NAMALWA (cell line): ENCODE measurements around the gene ARHGAP44.

Source experiments
- DNase-seq: peaks from one replicate; pipeline ENCODE4 v3.0.0-alpha.2; 2015; ENCODE audit warnings: low spot score

The ARHGAP44 gene, protein sequence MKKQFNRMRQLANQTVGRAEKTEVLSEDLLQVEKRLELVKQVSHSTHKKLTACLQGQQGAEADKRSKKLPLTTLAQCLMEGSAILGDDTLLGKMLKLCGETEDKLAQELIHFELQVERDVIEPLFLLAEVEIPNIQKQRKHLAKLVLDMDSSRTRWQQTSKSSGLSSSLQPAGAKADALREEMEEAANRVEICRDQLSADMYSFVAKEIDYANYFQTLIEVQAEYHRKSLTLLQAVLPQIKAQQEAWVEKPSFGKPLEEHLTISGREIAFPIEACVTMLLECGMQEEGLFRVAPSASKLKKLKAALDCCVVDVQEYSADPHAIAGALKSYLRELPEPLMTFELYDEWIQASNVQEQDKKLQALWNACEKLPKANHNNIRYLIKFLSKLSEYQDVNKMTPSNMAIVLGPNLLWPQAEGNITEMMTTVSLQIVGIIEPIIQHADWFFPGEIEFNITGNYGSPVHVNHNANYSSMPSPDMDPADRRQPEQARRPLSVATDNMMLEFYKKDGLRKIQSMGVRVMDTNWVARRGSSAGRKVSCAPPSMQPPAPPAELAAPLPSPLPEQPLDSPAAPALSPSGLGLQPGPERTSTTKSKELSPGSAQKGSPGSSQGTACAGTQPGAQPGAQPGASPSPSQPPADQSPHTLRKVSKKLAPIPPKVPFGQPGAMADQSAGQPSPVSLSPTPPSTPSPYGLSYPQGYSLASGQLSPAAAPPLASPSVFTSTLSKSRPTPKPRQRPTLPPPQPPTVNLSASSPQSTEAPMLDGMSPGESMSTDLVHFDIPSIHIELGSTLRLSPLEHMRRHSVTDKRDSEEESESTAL

GRCh38 chr17:12789481-12790248 is at the start of gene ARHGAP44:
TSS of gene ARHGAP44 (plus strand) at chr17:12789498. CDS start at chr17:12789839, 341 bp downstream.
- no peak for DNase-seq

DNA sequence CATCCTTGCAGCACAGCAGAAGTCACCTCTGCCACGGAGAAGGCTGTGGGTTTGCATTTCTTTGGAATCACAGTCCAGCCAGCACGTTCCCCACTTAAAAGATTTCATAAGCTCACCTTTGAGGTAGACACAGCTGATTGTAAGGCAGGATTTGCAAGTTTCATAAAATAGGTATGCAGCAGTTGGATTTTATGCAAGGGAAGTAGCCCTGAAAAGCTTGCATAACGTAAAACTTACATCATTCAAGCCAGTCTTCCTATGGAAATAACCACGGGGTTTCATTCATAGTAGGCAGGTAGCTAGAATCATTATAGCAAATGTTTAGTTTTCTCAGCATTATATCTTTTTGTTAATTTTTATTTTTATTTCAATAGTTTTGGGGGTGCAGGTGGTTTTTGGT is 49.8 kb upstream of the ARHGAP44 start:
- DNase-seq: no peak

- no peak for DNase-seq
Measured at GRCh38 chr17:12743046-12743445, 46.3 kb upstream of the ARHGAP44 start.

DNA sequence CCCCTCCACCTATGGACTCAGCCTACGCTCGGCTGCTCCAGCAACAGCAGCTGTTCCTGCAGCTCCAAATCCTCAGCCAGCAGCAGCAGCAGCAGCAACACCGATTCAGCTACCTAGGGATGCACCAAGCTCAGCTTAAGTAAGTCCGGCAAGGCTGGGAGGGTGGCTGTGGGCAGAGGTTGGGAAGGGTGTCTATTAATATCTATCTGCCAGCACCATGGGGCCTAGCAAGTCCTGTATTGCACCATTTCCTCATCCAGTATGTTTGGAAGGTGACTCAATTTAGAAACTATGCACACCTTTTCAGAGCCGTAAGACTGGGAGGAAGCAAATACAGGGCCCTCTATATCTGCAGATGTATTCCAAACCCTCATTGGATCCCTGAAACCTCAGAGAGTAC is 45.0 kb upstream of the ARHGAP44 start:
- no peak for DNase-seq

DNA sequence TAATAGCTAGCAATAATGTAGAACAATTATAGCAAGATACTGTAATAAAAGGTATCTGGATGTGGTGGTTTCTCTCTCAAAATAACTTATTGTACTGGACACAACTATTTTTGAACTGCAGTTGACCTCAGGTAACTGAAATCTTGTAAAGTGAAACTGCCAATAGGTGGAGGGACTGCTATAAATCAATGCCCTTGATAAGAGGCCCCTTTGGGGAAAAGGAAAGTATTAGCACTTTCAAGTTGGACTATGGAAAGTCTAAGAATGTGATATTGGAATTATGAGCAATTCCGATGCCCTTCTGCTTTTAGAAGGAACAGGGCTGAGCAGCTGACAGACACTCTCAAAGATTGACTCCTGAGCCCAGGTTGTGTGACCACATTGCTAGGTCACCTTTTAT is 44.5 kb upstream of the ARHGAP44 start:
- no peak for DNase-seq

DNA sequence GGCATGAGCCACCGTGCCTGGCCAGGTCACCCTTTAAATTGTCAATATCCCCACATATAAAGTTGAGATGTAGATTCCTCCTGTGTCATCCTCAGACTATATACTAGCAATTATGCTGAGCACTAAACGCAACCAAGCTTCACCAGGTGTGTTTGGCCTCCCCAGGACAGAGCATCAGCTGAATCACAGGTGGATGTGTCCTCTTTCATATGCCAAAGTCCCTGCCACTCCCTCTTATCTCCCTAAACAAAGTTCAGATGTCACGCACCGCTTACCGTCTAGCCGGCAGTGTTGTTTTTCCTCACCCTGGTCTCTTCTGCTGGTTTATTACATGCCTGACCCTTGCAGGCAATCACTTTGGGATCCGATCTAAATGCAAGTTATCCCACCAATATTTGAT is 43.8 kb upstream of the ARHGAP44 start:
- DNase-seq: no peak

DNA sequence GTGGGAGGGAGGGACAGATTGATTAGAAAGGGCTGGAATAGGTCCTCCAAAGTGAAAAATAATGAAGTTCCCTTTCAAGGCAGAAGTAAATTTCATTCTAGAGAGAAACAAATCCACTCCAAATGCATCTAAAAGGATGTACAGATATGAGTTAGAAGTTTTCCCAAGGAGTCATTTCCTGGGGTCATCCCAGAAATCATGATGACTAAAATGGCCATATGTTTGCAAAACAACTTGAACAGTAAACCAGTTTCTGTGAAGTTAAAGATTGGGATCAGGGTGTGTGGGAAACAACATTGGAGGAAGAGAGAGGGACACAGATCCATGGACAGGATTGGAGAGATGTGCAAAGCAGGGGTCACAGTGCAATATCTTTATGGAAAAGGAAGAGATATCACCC is 32.5 kb upstream of the ARHGAP44 start:
- no peak for DNase-seq

- DNase-seq: no peak
Measured at GRCh38 chr17:12759090-12759489, 30.2 kb upstream of the ARHGAP44 start.

GRCh38 chr17:12765548-12765947 is 23.8 kb upstream of the ARHGAP44 start:
- DNase-seq: no peak

DNA sequence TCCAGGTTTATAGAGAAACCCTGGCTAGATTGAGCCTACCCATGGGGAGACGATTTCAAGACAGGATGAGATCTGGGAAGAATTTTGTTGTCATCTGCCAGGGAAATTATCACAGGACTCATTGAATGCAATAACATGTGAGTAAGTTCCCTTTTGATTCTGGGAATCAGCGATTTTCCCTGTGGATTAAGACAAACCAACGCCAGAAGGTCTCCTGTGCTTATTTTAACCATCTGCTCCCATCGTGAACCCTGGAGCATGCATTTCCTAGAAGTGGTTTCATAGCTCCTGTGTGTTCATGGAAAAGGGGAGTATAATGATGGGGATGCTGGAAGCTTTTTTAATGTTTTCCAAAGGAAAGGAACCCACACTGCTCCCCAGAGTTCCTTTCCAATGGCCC is 21.0 kb upstream of the ARHGAP44 start:
- no peak for DNase-seq

DNA sequence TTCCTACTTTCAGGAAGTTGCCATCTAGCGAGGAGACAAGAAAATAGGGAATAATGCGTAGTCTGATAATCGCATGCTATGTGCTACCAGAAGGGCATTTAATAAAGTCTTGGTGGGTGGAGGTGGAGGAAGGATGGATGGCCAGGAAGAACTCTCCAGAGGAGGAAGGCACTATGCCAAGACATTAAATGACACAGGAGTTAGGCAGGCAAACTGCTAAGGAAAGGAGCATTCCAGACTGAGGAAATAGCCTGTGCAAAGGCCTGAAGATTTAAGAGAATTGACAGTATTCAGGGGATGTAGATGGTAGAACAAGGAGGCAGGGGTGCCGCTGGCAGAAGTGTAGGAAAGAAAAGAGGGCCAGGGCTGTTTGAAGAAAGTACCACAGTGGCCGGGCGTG is 19.3 kb upstream of the ARHGAP44 start:
- no peak for DNase-seq

GRCh38 chr17:12773153-12773552 is 16.1 kb upstream of the ARHGAP44 start:
- no peak for DNase-seq

DNA sequence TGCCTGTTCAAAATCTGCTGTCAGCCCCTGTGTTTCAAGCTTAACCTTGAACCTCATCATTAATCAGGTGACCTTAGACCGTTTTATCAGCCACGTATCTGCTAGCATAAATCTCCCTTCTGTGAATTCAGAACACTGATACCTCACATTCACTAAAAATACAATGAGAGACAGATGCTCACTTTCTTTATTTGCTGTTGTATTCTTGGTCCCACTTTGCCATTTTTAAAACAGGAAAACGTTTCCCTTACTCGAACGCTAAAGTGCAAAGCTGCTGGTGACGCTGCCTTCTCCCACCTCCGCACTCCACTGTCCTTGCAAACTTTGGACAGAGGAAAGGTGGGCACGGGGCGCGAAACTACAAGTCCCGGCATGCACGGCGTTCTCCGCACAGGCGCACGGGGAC is 220 bp upstream of the ARHGAP44 start:
- DNase-seq: peak; percentile 32

- DNase-seq: no peak
Measured at GRCh38 chr17:12790249-12791106, 1.2 kb downstream of the ARHGAP44 start.

DNA sequence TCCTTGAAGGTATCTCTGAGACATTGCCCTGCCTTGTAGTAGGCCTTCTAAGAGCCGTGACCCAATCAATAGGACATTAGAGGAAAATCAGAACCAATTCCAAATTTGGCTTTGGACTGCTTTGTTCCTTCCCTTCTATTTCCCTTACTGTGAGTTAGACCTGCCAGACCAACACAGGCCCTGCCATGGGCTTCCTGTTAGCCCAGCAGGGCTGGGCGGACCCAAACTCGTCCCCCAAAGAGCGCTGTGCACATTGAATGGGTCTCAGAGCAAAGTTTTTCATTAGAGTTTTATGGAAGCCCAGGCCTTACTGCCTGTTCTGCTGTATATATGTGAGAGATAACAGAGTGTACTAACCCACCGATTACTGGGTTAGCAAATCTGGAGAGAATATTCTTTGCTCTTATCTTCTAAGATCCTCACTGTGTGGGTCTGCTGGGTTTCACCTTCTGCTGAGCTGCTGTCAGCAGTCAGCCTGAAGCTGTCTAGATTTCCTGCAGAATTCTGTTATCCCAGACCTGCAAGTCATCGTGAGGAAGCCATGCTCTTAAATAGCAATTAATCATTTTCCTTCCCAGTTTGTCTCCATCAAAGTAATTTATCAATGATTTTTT is 5.7 kb downstream of the ARHGAP44 start:
- DNase-seq: no peak

DNA sequence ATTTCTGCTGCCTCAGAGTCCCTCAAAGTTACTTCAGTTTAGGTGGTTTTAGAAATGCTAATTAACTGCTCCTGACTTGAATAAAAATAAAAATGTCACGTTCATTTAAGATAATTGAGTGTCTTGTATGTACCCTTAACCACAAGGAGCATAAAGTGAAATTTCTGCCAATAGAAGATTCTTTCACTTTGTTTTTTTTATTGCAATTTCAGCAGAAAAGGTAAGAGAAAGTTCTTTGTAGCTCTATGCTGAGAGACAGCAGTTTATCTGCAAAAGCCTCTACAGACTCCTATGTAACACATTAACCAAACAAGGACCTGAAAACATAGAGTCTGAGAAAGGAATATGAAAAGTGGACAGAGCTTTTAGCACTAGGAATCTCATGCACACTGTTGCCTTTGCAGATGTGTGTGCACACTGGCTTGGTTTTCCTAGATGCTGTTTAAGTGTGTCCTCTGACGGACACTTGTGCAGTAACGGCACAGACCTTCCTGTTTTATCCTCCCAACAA is 11.6 kb downstream of the ARHGAP44 start:
- DNase-seq: no peak

DNA sequence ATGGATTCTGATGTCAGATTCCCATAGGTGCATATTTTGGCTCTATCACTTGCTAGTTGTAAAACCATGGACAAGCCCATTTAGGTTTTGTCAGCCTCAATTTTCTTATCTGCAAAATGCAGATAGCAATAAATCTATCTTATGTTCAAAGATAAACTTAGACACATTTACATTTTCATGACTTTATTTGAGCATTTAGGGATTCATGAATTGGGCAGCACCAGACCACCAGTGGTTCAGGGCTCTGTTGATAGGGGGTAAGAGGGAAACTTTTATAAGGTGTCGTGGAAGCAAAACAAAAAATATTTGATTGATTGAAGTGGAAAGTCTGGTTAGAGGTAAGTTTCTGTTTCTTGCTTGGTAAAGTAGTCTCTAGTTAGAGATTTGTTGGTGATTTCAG is 17.3 kb downstream of the ARHGAP44 start:
- no peak for DNase-seq

- DNase-seq: no peak
Measured at GRCh38 chr17:12808723-12809122, 19.4 kb downstream of the ARHGAP44 start.

GRCh38 chr17:12812877-12813276 is 23.6 kb downstream of the ARHGAP44 start:
- no peak for DNase-seq

GRCh38 chr17:12813664-12814063 is 24.4 kb downstream of the ARHGAP44 start:
- no peak for DNase-seq

DNA sequence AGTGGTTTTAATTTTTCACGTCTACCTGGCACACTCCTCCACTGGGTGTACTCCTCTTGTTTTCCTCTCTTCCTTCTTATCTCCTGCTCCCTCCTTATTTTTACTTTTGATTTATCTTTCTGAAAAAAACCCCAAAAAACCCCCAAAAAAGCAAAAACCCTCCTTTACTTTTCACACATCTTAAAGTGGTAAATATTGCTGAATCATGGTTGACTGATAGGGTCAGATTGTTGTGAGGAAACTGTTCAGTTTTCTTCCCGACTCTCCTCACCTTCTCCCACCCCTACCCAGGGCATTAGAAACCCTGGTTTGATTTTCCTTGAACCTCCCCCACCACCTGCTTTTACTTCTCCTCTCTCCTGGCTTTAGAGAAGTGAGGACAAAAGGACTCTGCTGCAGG is 25.4 kb downstream of the ARHGAP44 start:
- DNase-seq: no peak
